Suprapubic skin (tissue), 4 donors: Measurements from ENCODE around the gene CCDC54. TPM values are rescaled to one million over a fixed set of nuclear protein-coding genes. Genes with fewer than 3 reads are reported as not detected.

Source experiments
- DNase-seq, 2 donors: peaks; one replicate each; pipeline ENCODE4 v3.0.0-alpha.2; 2019; ENCODE audit warnings: low spot score in 2 of 2
- H3K27ac ChIP-seq: fragments of 200-600 bp; sonication (generic); one replicate; pipeline ENCODE4 v1.5.1; 2019
- H3K27me3 ChIP-seq: fragments of 200-600 bp; sonication (generic); one replicate; pipeline ENCODE4 v1.5.1; 2019
- H3K36me3 ChIP-seq: fragments of 200-600 bp; sonication (generic); one replicate; pipeline ENCODE4 v1.5.1; 2019
- H3K4me1 ChIP-seq: fragments of 200-600 bp; sonication (generic); one replicate; pipeline ENCODE4 v1.5.1; 2019
- H3K4me3 ChIP-seq: fragments of 200-600 bp; sonication (generic); one replicate; pipeline ENCODE4 v1.5.1; 2019; ENCODE audit warnings: mild to moderate bottlenecking
- H3K9me3 ChIP-seq: fragments of 200-600 bp; sonication (generic); one replicate; pipeline ENCODE4 v1.5.1; 2019
- EP300 ChIP-seq: sonication (generic); formaldehyde crosslinking; IDR thresholded peaks from one replicate; pipeline ENCODE4 v1.6.1; 2017; ENCODE audit warnings: antibody characterized with exemption
- POLR2A ChIP-seq, 2 donors: fragments of 450-650 bp; IDR thresholded peaks; one replicate each; pipeline ENCODE4 v1.6.1; 2017; ENCODE audit warnings: antibody characterized with exemption in 2 of 2, mild to moderate bottlenecking in 2 of 2, moderate library complexity in 2 of 2
- POLR2AphosphoS5 ChIP-seq, 3 donors: sonication (generic); formaldehyde crosslinking; IDR thresholded peaks; one replicate each; pipeline ENCODE4 v1.6.1; 2017; ENCODE audit warnings: antibody characterized with exemption in 3 of 3
- WGBS: methylation state at CpG from one replicate; pipeline ENCODE4 v1.1.5; 2018; 5-methylcytosine and 5-hydroxymethylcytosine counted together
- total RNA-seq, 4 donors: library from RNA; depleted of rRNA; stranded (reverse); fragments of >200 nt; gene quantifications; one replicate each; pipeline ENCODE4 v1.1.0, GENCODE V29; 2016
- TF ChIP-seq, protein P1 (sequence below), 2 donors: fragments of 200-600 bp in 1 of 2; fragments of 450-650 bp in 1 of 2; sonication (generic) in 1 of 2; IDR thresholded peaks; one replicate each; pipeline ENCODE4 v1.5.1; 2016 to 2019; ENCODE audit warnings: antibody characterized with exemption in 2 of 2, mild to moderate bottlenecking in 1 of 2, moderate library complexity in 1 of 2

Gene CCDC54
- total RNA-seq, 4 donors from 2014 or later, result not detected

DNA sequence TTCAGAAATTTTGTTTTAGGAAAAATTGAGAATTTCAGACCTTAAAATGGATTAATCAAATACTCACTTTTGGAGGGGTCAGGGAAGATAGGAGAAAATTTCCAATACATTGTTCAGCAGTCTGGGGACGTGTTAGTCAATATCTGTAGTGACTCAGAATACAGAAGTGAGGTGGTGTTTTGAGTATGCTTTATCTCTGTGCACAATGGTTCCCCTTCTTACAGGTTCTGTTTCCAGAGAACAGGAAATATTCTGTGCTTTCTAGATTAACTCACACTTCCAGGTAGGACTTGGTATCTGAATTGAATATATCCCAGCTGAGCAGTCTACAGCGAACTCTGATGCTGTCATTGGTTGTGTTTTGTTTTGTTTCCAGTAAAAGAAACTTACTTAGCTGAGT, 30.7 kb upstream of the CCDC54 start:
- no peaks in the 10 kb centered on the region for H3K9me3 ChIP-seq
- TF ChIP-seq, protein P1, sequence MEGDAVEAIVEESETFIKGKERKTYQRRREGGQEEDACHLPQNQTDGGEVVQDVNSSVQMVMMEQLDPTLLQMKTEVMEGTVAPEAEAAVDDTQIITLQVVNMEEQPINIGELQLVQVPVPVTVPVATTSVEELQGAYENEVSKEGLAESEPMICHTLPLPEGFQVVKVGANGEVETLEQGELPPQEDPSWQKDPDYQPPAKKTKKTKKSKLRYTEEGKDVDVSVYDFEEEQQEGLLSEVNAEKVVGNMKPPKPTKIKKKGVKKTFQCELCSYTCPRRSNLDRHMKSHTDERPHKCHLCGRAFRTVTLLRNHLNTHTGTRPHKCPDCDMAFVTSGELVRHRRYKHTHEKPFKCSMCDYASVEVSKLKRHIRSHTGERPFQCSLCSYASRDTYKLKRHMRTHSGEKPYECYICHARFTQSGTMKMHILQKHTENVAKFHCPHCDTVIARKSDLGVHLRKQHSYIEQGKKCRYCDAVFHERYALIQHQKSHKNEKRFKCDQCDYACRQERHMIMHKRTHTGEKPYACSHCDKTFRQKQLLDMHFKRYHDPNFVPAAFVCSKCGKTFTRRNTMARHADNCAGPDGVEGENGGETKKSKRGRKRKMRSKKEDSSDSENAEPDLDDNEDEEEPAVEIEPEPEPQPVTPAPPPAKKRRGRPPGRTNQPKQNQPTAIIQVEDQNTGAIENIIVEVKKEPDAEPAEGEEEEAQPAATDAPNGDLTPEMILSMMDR (IDR thresholded peaks at IDR 0.05), result no peak
- TF ChIP-seq POLR2A (IDR thresholded peaks at IDR 0.05), result no peak
- WGBS, result 80% methylated on average over 2 of the region's 2 CpGs
- no peak for DNase-seq
- H3K4me3 ChIP-seq, result no peak overlapping the region
- no peaks in the 10 kb centered on the region for H3K4me1 ChIP-seq
- no peak overlapping the region for H3K27ac ChIP-seq
- H3K36me3 ChIP-seq, result no peaks in the 10 kb centered on the region
- no peaks in the 10 kb centered on the region for H3K27me3 ChIP-seq

DNA sequence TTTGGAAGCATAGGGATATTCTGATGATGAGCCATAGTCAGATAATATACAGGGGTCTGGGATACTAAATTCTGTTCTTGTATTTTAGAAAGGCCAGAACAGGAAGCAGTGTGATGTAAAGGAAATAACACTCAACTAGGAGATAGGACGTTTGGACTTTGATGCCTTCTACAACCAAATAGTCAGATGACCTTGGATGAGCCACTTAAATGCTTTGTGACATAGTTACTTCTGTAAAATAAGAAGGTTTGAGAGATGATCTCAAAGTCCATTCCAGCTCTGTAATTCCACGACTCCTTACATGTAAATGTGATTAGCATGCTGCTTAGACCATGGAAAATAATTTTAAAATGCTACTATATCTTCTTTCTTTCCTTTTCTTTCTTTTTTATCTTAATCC, 29.5 kb upstream of the CCDC54 start:
- Histone ChIP-seq H3K36me3 (no peaks in the 10 kb centered on the region), H3K9me3 (no peaks in the 10 kb centered on the region), H3K4me1 (no peaks in the 10 kb centered on the region), H3K4me3 (no peak overlapping the region), H3K27me3 (no peaks in the 10 kb centered on the region), H3K27ac (no peak overlapping the region)
- DNase-seq, result no peak
- TF ChIP-seq POLR2A (IDR thresholded peaks at IDR 0.05), result no peak
- TF ChIP-seq POLR2AphosphoS5 (IDR thresholded peaks at IDR 0.05), result no peak
- TF ChIP-seq EP300, result no peak
- TF ChIP-seq, protein P1 (IDR thresholded peaks at IDR 0.05), result no peak
- WGBS, result 41% methylated on average over 2 of the region's 2 CpGs

DNA sequence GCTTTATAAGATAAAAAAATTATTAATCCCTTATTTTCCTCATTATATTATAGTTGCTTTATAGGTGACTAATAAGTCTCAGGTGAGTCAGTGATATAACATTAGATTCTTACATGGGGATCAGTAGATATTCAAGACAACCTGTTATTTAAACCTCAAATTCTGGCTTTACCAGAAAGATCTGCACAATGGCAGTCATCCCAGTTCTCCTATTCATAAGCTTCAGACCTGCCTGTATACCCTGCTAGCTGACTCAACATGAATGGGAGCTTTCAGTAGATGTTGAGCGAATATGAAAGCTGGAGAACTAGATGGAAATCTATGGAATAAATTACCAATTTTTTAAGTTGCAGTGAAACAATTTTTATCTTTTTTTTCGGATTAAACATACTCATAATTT, 20.5 kb upstream of the CCDC54 start:
- Histone ChIP-seq H3K27ac (no peak overlapping the region), H3K36me3 (no peaks in the 10 kb centered on the region), H3K9me3 (peaks cover 4% of the 10 kb centered on the region), H3K4me1 (no peaks in the 10 kb centered on the region), H3K4me3 (no peak overlapping the region), H3K27me3 (no peaks in the 10 kb centered on the region)
- WGBS, result 94% methylated on average over 2 of the region's 2 CpGs
- TF ChIP-seq POLR2AphosphoS5 (IDR thresholded peaks at IDR 0.05), result no peak
- no peak for DNase-seq

DNA sequence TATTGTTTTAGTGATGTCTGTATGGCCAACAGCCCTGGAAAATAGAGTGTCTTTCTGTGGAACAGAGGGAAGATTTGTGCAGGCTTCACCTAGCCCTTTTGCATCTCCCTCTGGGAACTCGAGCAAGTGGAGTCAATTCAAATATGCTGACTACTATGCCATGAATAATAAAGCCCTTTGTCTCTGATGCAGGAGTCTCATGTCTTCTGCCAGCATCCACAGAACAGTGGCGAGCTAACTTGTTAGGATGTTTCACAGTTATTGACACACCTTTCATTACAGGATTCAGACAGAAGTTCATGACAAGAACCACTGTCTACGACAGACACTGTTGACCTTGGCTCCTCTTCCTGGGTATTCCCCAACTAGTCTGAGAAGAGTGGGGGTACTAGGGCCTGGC, 15.6 kb upstream of the CCDC54 start:
- 76% methylated on average over 3 of the region's 3 CpGs for WGBS
- Histone ChIP-seq H3K36me3 (no peaks in the 10 kb centered on the region), H3K27me3 (no peaks in the 10 kb centered on the region), H3K27ac (no peak overlapping the region), H3K4me3 (no peak overlapping the region), H3K4me1 (no peaks in the 10 kb centered on the region), H3K9me3 (peaks cover 4% of the 10 kb centered on the region)
- no peak for DNase-seq
- TF ChIP-seq POLR2A (IDR thresholded peaks at IDR 0.05), result no peak

DNA sequence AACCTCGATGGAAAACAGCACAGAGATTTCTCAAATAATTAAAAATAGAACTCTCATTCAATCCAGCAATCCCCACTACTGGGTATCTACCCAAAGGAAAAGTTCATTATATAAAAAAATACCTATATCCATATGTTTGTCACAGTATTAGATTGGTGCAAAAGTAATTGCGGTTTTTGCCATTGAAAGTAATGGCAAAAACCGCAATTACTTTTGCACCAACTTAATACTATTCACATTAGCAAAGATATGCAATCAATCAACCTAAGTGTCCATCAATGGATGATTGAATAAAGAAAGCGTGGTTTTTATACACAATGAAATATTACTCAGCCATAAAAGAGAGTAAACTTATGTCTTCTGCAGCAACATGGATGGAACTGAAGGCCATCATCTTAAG, 12.2 kb upstream of the CCDC54 start:
- no peak overlapping the region for H3K27ac ChIP-seq
- H3K9me3 ChIP-seq, result peaks cover 4% of the 10 kb centered on the region
- H3K27me3 ChIP-seq, result no peaks in the 10 kb centered on the region
- H3K4me3 ChIP-seq, result no peak overlapping the region
- no peak for DNase-seq
- no peaks in the 10 kb centered on the region for H3K4me1 ChIP-seq
- no peaks in the 10 kb centered on the region for H3K36me3 ChIP-seq
- TF ChIP-seq POLR2AphosphoS5 (IDR thresholded peaks at IDR 0.05) (no peak), EP300 (no peak), POLR2A (IDR thresholded peaks at IDR 0.05) (no peak)
- TF ChIP-seq, protein P1 (IDR thresholded peaks at IDR 0.05), result no peak
- 90% methylated on average over 4 of the region's 4 CpGs for WGBS

DNA sequence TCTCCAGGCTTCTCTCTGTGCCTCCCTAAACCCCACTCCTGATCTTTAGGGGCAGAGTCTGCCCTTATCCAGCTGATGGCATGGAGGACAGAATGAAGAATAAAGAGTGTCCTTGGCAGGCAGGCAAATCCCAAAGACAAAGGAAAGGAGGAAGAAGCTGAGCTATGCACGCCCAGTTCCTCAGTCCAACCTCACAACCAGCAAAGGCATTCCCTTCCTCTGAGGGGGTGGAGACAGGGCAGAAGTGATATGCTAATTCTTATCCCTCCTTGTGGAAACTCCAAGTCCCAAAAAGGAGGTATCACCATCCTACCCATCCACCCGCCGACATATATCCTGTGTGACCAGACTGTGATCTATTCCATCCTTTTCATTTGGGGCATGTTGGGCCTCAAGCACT, 10.5 kb upstream of the CCDC54 start:
- H3K27me3 ChIP-seq, result no peaks in the 10 kb centered on the region
- H3K36me3 ChIP-seq, result no peaks in the 10 kb centered on the region
- no peak overlapping the region for H3K4me3 ChIP-seq
- H3K9me3 ChIP-seq, result no peaks in the 10 kb centered on the region
- TF ChIP-seq POLR2A (IDR thresholded peaks at IDR 0.05) (no peak), EP300 (no peak), POLR2AphosphoS5 (IDR thresholded peaks at IDR 0.05) (no peak)
- TF ChIP-seq, protein P1 (IDR thresholded peaks at IDR 0.05), result no peak
- DNase-seq, result no peak
- 77% methylated on average over 3 of the region's 3 CpGs for WGBS
- no peak overlapping the region for H3K27ac ChIP-seq
- no peaks in the 10 kb centered on the region for H3K4me1 ChIP-seq
